Epithelial cell of esophagus (primary cell): ENCODE results near the gene TIGD1.
"Not testable (repeated sequence)": the region's sequence is repeated elsewhere in the genome, so short reads cannot be mapped to it uniquely, and the experiment has no call there.

Source experiments
- DNase-seq: peaks from one replicate; pipeline ENCODE4 v3.0.0; 2010; ENCODE audit warnings: low read depth
- H3K4me3 ChIP-seq: 2 replicates; pipeline ENCODE4 v1.5.1; 2011; ENCODE audit warnings: mild to moderate bottlenecking, low read length, control low read depth
- TF ChIP-seq, protein P1 (sequence below): IDR thresholded peaks from 2 replicates; pipeline ENCODE4 v1.5.1; 2011; ENCODE audit warnings: low read depth, mild to moderate bottlenecking, low read length, control low read depth, inconsistent platforms; ENCODE audit not compliant: insufficient read depth; ENCODE audit errors: missing control alignments

TIGD1 gene

DNA sequence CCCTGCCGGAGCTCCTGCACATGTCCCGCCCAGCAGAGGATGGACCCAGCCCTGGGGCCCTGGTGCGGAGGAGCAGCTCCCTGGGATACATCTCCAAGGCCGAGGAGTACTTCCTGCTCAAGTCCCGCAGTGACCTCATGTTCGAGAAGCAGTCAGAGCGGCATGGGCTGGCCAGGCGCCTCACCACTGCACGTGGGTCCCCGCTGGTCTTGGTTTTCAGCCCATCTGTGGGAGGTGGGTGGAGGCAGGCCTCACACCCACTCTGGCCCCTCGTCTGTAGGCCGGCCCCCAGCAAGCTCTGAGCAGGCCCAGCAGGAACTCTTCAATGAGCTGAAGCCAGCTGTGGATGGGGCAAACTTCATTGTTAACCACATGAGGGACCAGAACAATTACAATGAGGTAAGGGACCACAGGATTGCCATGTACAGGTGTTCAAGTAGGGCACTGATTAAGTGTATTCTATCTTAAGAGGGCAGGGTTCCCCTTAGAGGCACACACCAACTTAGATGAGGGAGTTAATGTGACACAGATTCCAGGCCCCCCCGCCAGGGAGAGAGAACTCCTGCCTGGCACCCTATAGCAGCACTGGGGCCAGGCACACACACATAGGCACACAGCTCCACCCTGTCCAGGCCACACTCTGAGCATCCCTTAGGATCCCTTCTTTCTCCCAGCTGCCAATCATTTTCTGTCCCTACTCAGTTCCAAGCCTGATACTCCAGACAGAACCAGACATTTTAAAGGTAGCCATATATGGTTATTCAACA lies 16.2 kb downstream of the TIGD1 start:
- DNase-seq = no peak
- H3K4me3 ChIP-seq = no peak overlapping the region

DNA sequence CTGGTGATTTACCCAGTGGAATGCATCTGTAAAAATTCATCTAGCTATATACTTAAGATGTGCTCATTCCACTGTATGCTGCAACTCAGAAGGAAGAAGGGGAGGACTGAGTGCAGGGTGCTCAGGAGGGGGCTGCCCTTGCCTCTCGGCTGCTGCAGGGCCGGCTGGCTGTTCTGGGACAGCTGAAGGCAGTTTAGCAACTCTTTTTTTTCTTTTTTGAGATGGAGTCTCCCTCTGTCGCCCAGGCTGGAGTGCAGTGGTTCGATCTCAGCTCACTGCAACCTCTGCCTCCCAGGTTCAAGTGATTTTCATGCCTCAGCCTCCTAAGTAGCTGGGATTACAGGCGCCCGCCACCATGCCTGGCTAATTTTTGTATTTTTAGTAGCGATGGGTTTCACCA lies 17.5 kb downstream of the TIGD1 start:
- not testable (repeated sequence) for H3K4me3 ChIP-seq, DNase-seq

More for the DNA sequence above, 16.2 kb downstream of the TIGD1 start:
- TF ChIP-seq, protein P1, sequence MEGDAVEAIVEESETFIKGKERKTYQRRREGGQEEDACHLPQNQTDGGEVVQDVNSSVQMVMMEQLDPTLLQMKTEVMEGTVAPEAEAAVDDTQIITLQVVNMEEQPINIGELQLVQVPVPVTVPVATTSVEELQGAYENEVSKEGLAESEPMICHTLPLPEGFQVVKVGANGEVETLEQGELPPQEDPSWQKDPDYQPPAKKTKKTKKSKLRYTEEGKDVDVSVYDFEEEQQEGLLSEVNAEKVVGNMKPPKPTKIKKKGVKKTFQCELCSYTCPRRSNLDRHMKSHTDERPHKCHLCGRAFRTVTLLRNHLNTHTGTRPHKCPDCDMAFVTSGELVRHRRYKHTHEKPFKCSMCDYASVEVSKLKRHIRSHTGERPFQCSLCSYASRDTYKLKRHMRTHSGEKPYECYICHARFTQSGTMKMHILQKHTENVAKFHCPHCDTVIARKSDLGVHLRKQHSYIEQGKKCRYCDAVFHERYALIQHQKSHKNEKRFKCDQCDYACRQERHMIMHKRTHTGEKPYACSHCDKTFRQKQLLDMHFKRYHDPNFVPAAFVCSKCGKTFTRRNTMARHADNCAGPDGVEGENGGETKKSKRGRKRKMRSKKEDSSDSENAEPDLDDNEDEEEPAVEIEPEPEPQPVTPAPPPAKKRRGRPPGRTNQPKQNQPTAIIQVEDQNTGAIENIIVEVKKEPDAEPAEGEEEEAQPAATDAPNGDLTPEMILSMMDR = no peak

DNA sequence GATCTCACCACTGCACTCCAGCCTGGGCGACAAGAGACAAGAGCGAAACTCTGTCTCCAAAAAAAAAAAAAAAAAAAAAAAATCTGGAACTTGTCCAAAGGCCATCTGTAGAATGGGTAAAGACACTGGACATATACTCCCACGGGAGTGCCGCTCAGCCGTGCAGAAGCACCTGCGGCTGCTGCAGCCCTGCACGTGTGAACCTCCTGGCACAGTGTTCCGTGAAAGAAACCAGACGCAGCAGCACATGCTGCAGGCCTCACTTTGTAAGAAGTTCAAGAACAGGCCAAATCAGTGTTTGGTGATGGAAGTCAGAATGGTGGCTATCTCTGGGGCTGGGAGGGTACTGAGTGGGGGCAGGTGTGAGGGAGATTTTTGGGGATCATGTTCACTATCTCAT lies 17.9 kb downstream of the TIGD1 start:
- TF ChIP-seq, protein P1 = no peak
- DNase-seq = no peak
- H3K4me3 ChIP-seq = no peak overlapping the region

DNA sequence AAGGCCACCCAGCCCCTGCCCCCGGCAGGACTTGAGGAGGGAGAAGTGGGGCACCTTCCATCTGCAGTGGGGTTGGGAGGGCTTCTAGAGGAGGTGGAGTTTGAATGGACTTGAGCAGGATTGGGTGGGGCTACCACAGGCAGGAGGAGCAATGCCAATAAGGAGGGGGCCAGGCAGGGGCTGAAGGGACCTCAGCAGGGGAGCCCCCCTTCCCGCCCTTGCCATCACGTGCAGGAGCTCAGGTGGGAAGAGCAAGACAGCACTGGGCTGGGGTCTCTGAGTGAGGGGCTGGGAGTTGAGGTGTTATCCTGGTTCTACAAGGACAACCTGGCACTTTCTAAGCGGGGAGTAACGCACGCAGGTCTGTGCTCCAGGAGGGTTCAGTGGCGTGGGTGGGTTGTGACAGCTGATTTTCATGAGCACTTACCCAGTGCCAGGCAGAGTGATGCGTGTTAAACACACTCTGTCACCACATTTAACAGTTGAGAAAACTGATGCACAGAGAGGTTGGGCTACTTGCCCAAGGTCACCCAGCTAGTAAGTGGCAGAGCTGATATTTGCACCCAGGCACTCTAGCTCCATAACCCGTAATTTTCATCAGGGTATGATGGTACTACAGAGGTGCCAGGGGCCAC lies 19.6 kb downstream of the TIGD1 start:
- no peak for DNase-seq
- TF ChIP-seq, protein P1 = no peak
- H3K4me3 ChIP-seq = no peak overlapping the region

DNA sequence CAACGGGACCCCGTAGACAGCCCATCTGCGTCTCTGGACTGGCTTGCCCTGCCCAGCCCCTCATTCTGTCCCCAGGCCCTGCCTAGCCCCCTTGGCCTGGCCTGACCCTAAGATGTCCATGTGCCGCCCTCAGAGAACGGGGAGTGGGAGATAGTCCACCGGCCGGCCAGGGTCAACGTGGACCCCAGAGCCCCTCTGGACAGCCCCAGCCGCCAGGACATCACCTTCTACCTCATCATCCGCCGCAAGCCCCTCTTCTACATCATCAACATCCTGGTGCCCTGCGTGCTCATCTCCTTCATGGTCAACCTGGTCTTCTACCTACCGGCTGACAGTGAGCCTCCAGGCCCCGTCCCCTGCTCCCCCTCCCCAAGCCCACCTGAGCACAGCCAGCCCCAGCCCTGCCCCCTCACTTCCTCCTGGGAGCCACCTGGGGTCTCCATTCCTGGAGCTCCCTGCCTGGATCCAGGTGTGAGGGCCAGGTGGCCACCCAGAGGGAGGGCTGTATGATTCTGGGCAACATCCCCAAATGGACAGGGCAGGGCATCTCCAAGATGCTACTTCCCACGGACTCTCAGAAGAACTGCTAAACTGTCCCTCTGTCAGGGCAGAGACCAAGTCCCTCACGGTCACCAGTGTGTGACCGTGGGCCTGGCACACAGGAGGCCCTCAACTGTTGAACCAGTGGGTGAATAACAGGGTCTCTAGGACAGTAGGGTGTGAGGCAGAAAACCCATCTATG lies 20.4 kb downstream of the TIGD1 start:
- DNase-seq = no peak
- H3K4me3 ChIP-seq = no peak overlapping the region
- TF ChIP-seq, protein P1 = no peak

DNA sequence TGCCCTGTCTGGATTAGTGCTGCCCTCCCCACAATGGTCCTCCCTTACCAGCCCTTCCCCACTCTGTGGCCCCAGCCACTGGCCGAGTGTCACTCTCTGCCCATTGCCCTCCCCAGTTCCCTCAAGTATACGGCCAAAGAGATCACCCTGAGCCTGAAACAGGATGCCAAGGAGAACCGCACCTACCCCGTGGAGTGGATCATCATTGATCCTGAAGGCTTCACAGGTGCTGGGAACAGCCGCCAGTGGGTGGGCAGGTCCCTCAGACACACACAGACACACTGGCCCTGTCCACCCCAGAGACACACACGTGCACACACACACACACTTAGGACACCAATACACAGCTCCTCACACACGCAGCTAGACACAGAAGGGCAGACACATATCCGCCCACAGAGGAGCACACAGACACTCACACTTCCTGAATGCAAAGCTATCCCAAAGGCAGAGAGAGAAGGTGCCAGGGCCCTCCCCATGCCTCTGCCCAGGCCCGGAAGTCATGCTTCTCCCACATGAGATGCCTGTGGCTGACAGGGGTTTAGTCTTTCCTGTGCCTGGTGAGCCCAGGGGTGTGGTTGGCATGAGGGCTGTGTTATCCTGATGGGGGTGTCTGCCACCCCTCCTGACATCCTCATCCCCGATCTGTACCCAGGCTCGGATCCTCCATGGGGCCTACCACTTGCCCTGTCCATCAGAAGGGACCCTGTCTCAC lies 21.5 kb downstream of the TIGD1 start:
- TF ChIP-seq, protein P1 = no peak
- no peak overlapping the region for H3K4me3 ChIP-seq
- no peak for DNase-seq
